MCF 10A (cell line): ENCODE results near the gene PRKAB2. TPM values are rescaled to one million over a fixed set of nuclear protein-coding genes. Genes with fewer than 3 reads are reported as not detected.
A peak's percentile ranks its signal among the peaks of the same experiment; 100 is the strongest.

Experiments used
- BruUV-seq: library from RNA; stranded (reverse); fragments of 400-500 nt; replicated peaks from 2 replicates; lab custom pipeline; 2021; lab: Mats Ljungman, UMichigan
- CTCF ChIA-PET: fragments of 300-600 bp; sonication (Branson Sonifier 250); formaldehyde crosslinking; extraction: SDS; loops from one replicate; lab custom pipeline; 2021; ENCODE audit warnings: antibody characterized with exemption, inconsistent platforms; lab: Yijun Ruan, JAX
- POLR2A ChIA-PET: fragments of 300-600, 350-650 bp; sonication (Branson Sonifier 250); formaldehyde crosslinking; extraction: SDS; loops from one replicate; lab custom pipeline; 2020; ENCODE audit warnings: antibody characterized with exemption, inconsistent platforms; lab: Yijun Ruan, JAX
- DNase-seq: peaks from one replicate; pipeline ENCODE4 v3.0.0-alpha.2; 2018; ENCODE audit not compliant: unreplicated experiment
- H3K27ac Mint-ChIP-seq: one replicate; pipeline ENCODE4 v1.8.0; 2022; ENCODE audit warnings: mild to moderate bottlenecking, low read depth, mixed read lengths; ENCODE audit not compliant: unreplicated experiment
- H3K27me3 Mint-ChIP-seq: one replicate; pipeline ENCODE4 v1.8.0; 2022; ENCODE audit warnings: mixed read lengths; ENCODE audit not compliant: insufficient read depth, unreplicated experiment
- H3K36me3 Mint-ChIP-seq: one replicate; pipeline ENCODE4 v1.8.0; 2022; ENCODE audit warnings: mild to moderate bottlenecking, moderate library complexity, mixed read lengths; ENCODE audit not compliant: insufficient read depth, unreplicated experiment
- H3K4me1 Mint-ChIP-seq: one replicate; pipeline ENCODE4 v1.8.0; 2022; ENCODE audit warnings: mixed read lengths; ENCODE audit not compliant: insufficient read depth, unreplicated experiment
- H3K4me3 Mint-ChIP-seq: one replicate; pipeline ENCODE4 v1.8.0; 2022; ENCODE audit warnings: mild to moderate bottlenecking, moderate library complexity, mixed read lengths; ENCODE audit not compliant: unreplicated experiment
- H3K9me3 Mint-ChIP-seq: one replicate; pipeline ENCODE4 v1.8.0; 2022; ENCODE audit warnings: mixed read lengths; ENCODE audit not compliant: unreplicated experiment
- CTCF ChIP-seq: fragments of 200-600 bp; IDR thresholded peaks from one replicate; pipeline ENCODE4 v1.8.0; 2022; ENCODE audit warnings: antibody characterized with exemption, mild to moderate bottlenecking; ENCODE audit not compliant: unreplicated experiment
- intact Hi-C: fragments of 100-400 bp; cut with micrococcal nuclease; formaldehyde crosslinking; loops from 2 replicates; pipeline ENCODE4 v1.14.1; 2022
- total RNA-seq: library from RNA; stranded (reverse); gene quantifications from 2 replicates; pipeline ENCODE4 v1.2.3, GENCODE V29; 2022

Gene PRKAB2
- total RNA-seq, 1 experiment from 2014 or later = 35.1 TPM

GRCh38 chr1:147169840-147170674 lies 2.2 kb downstream of the PRKAB2 start:
- intact Hi-C loops = loop anchor here (5.0 kb wide), 1 partner anchor 57 kb away; the partner anchor contains the start of gene FMO5
- no peaks in the 10 kb centered on the region for H3K27me3 Mint-ChIP-seq
- H3K27ac Mint-ChIP-seq = peak overlapping the region; percentile 98
- no peak for TF ChIP-seq CTCF
- peak; percentile 27 for DNase-seq
- H3K9me3 Mint-ChIP-seq = no peaks in the 10 kb centered on the region
- peak overlapping the region; percentile 95 for H3K4me3 Mint-ChIP-seq
- TSS peak; percentile 23 for BruUV-seq
- H3K36me3 Mint-ChIP-seq = peaks cover 40% of the 10 kb centered on the region
- H3K4me1 Mint-ChIP-seq = peaks cover 55% of the 10 kb centered on the region
- POLR2A ChIA-PET = interaction anchor here (0.7 to 8.4 kb wide), 10 partner anchors 8 to 783 kb away, joined by 3 to 298 read pairs (median 21); partner anchors contain the start of genes CHD1L and FMO5
- CTCF ChIA-PET = interaction anchor here (1.0 to 8.0 kb wide), 5 partner anchors 8 to 115 kb away, joined by 3 to 131 read pairs (median 7); partner anchors contain the start of gene CHD1L

GRCh38 chr1:147169171-147169570 lies 3.1 kb downstream of the PRKAB2 start:
- Mint-ChIP-seq H3K27me3 (no peaks in the 10 kb centered on the region), H3K4me1 (peaks cover 52% of the 10 kb centered on the region), H3K27ac (peak overlapping the region; percentile 98), H3K36me3 (peaks cover 49% of the 10 kb centered on the region), H3K4me3 (peak overlapping the region; percentile 95), H3K9me3 (no peaks in the 10 kb centered on the region)
- ChIA-PET POLR2A (interaction anchor here (0.9 to 8.4 kb wide), 11 partner anchors 7 to 231 kb away, joined by 4 to 298 read pairs (median 6); partner anchors contain the start of genes CHD1L, FMO5 and NBPF12), CTCF (interaction anchor here (0.6 to 8.0 kb wide), 7 partner anchors 14 to 1891 kb away, joined by 3 to 131 read pairs (median 4); partner anchors contain the start of gene CHD1L)
- no peak for DNase-seq
- no TSS peak for BruUV-seq
- intact Hi-C loops = no loop called here
- no peak for TF ChIP-seq CTCF

- peaks cover 48% of the 10 kb centered on the region for H3K4me1 Mint-ChIP-seq
- peak overlapping the region; percentile 95 for H3K4me3 Mint-ChIP-seq
- intact Hi-C loops = no loop called here
- no TSS peak for BruUV-seq
- no peaks in the 10 kb centered on the region for H3K9me3 Mint-ChIP-seq
- DNase-seq = peak; percentile 64
- peaks cover 54% of the 10 kb centered on the region for H3K36me3 Mint-ChIP-seq
- no peak for TF ChIP-seq CTCF
- peak overlapping the region; percentile 98 for H3K27ac Mint-ChIP-seq
- CTCF ChIA-PET = interaction anchor here (0.6 to 8.0 kb wide), 8 partner anchors 13 to 1891 kb away, joined by 3 to 131 read pairs (median 4); partner anchors contain the start of gene CHD1L
- POLR2A ChIA-PET = interaction anchor here (0.9 to 8.4 kb wide), 12 partner anchors 11 to 589 kb away, joined by 3 to 298 read pairs (median 5); partner anchors contain the start of genes CHD1L, FMO5 and NBPF12
- H3K27me3 Mint-ChIP-seq = no peaks in the 10 kb centered on the region
These were observed 3.6 kb downstream of the PRKAB2 start for GRCh38 chr1:147168626-147169058.

- ChIA-PET CTCF (interaction anchor here (0.7 to 8.0 kb wide), 2 partner anchors 14 to 75 kb away, joined by 3 to 131 read pairs; partner anchors contain the start of gene CHD1L), POLR2A (interaction anchor here (0.6 to 8.4 kb wide), 15 partner anchors 8 to 791 kb away, joined by 3 to 298 read pairs (median 4); partner anchors contain the start of genes CHD1L and FMO5)
- TF ChIP-seq CTCF = no peak
- peak; percentile 93 for DNase-seq
- peak overlapping the region; percentile 98 for H3K27ac Mint-ChIP-seq
- peaks cover 42% of the 10 kb centered on the region for H3K4me1 Mint-ChIP-seq
- H3K4me3 Mint-ChIP-seq = peak overlapping the region; percentile 63
- intact Hi-C loops = no loop called here
- H3K36me3 Mint-ChIP-seq = peaks cover 62% of the 10 kb centered on the region
- no TSS peak for BruUV-seq
- no peaks in the 10 kb centered on the region for H3K27me3 Mint-ChIP-seq
- H3K9me3 Mint-ChIP-seq = no peaks in the 10 kb centered on the region
These were observed 4.9 kb downstream of the PRKAB2 start for GRCh38 chr1:147167365-147167764.
